Erythroblast (primary cell): ENCODE data around the gene MAP2K2.

Source experiments
- DNase-seq, 2 experiments: peaks; one replicate each; lab custom pipeline; 2025; lab: John Stamatoyannopoulos, UW
- GATA1 ChIP-seq: IDR thresholded peaks from 2 replicates; pipeline ENCODE4 v1.6.1; 2011; ENCODE audit warnings: low read depth, mild to moderate bottlenecking, control low read depth, low read length, moderate library complexity
- POLR2A ChIP-seq: IDR thresholded peaks from 2 replicates; pipeline ENCODE4 v1.6.1; 2011; ENCODE audit warnings: mild to moderate bottlenecking, low read length

MAP2K2 gene

DNA sequence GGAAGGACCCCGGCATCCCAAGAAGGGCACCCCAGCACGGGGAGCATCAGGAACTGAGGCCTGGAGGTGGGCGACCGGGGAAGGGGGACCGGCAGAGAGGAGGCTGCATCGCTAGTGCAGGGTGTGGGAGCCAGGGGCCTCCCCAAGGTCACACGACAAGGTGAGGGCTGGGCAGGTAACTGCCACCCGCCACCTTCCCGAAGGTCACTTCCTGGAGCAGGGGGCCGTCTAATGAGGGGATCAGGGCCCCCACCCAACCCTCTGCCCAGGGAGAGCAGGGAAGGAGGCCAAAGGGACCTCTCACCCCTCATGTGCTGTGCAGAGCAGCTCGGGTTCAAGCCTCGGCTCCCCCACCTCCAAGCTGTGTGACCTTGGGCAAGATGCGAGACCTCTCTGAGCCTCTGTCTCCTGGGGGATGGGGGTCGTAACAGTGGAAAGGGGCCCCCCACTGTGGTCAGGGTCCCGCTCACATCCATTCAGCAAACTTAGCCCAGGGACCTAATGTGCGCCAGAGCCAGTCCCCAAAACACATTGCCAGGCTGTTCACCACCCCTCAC is 63.2 kb downstream of the MAP2K2 start:
- DNase-seq, result no peak
- TF ChIP-seq POLR2A (no peak), GATA1 (no peak)

DNA sequence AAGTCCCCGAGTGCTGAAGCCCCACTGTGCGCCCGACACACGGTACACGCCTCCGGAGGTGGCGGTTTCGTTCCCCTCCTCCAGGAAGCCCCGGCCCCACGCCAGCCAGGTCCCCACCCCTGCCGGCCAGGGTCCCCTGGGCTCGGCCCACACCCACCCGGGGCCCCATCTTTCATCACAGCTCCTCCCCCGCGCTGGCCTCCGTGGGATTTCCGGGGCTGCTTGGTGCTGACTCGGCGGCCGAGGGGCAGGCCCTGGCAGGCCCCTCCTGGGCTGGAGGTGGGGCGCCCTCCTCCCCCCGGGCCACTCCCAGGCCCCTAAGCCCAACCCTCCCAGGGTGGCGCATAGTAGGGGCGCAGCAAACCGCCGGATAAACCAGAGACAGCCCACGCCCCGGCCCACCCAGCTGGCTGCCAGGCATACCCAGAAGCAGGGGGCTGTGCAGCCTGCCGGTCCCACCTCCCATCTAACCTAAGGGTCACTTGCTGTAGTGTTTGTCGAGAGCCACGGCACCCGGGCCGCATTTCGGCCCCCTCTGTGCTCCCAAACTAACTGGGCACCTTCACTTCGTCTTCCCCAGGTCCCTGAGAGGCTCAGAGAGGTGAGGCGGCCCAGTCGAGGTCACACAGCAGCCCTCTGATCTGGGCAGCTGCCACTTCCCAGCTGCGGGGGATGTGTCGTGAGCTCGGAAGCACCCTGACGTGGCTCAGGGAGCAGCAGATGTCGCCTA is 63.9 kb downstream of the MAP2K2 start:
- TF ChIP-seq POLR2A (no peak), GATA1 (no peak)
- no peak for DNase-seq

DNA sequence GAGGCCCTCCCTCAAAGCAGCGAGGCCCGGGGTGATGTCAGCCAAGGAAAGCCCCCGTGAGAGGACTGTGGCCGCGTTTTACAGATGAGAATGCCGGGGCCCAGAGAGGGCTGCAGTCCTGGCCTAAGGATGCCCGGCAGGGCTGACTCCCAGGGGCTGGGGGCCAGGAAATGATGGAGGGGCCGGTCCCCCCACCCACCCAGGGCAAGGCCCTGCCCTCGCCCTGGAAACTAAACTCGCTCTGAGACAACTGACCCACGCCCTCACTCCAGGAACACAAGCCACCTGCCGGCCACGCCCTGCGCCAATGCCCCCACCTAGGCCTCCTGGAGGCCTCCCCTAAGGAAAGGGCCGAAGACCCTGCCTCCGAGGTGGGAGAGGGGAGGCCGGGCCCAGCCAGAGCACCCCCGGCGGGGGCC is 64.5 kb downstream of the MAP2K2 start:
- no peak for TF ChIP-seq POLR2A
- TF ChIP-seq GATA1, result no peak
- DNase-seq, result no peak

DNA sequence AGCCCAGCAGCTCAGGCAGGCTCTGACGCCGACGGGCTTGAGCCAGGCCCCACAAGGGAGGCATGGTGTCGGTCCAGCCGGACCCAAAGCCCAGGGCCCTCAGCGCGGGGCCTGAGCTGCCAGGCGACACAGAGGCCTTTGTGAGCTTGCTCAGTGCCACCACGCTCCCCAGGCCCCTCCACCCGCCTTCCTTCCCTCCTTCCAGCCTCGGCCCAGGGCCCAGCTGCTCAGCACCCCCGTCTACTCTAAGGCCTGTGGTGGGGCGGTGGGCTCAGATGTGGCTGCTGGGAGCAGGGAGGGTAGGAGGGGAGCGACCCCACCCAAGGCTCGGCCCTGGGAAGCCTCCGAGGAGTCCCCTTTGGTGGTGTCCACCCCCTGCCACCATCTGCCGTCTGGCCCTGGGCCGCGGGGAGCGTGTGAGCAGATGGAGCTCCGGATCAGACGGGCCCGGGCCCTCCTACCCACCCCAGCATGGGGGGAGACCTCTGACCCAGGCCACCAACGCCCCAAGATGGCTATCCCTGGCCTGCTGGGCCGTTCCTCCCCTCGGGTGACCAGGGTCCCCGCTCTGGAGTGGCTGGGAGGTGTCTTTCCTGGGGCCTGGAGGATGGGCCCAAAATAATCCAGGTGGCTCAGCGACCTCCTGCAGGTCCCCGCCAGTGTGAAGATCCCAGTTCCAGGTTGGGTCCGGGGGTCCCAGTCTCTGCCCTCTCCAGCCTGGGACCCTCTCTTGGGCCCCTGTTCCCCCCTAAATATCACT is 65.0 kb downstream of the MAP2K2 start:
- TF ChIP-seq GATA1 (no peak), POLR2A (no peak)
- no peak for DNase-seq

DNA sequence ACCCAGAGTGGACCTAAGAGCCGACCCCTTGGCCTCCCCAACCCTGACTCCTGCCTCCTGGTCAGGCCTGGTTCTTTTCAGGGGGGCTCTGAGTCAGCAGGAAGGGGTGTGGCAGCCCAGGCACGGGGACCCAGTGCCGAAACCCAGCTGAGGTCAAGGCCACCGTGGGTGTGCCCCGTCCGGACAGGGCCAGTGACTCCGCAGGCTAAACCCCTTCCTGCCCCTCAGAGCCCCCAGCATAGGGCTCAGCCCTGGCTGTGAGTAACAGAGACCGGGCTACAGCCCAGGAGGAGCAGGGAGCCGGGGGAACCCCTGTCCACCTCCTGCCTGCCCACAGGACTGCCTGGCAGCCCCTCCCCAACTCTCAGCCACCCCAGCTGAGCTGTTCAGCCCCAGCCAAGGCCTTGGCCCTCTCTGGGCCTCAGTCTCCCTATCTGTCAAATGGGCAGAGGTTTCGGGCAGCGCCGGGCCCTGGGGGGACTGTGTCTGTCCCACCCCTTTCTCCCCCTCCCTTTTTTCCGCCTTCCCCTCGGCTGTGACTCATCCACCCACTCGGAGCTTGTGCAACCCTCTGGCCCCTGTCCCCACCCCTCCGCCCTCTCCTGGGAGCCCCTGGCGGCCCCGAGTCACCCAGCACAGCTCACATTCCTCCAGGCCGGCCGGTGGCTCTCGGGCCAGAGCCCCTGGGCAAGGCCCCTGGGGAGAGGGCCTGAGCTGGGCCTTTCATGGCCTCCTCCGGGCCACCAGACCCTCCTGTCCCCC is 65.8 kb downstream of the MAP2K2 start:
- TF ChIP-seq GATA1, result no peak
- no peak for TF ChIP-seq POLR2A
- peak; percentile 67 to 78 for DNase-seq

DNA sequence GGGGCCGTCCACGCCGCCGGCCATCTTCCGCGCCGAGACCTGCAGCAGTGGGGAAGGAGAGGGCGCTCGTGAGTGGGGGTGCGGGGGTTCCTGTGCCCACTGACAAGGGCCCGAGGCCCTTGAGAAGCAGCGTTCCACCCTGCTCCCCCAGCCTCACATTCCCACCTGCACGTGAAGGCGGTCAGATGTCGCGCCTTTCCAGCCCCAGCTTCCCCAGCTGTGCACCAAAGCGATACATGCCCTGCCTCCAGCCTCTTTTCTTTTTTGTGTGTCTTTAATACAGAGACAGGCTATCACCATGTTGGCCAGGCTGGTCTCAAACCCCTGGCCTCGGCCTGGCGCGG is 68.7 kb downstream of the MAP2K2 start:
- DNase-seq, result no peak
- TF ChIP-seq GATA1, result no peak
- no peak for TF ChIP-seq POLR2A

DNA sequence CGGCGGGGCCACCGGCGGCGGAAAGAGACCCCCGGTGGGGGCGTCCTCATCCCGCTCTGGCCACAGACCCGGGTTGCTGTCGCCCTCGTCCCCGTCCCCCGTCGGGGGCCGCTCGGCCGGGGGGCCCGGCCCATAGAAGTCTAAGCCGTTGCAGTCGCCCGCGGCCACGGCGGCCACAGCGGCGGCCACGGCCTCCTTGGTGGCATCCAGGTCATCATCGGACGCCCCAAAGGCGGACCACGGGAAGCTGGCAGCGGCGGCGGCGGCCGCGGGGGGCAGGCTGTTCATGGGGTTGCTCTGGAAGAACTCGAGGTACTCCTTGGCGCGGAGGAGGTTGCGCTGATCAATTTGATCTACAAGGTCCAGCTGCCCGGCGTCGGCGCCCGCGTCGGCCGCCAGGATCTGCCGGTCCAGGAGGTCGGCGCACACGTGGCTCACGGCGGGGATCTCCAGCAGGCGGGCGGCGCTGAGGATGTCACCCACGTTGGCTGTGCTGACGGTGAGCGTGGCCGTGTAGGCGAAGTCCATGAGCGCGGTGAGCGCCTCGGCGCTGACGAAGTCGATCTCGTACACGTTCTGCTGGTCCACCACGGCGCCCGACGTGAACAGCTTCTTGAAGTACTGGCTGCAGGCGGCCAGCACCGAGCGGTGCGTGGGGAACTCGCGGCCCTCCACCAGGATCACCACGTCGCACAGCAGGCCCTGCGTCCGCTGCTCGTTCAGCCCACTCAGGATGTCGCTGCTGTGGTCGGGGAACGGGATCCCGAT is 69.3 kb downstream of the MAP2K2 start:
- no peak for DNase-seq
- TF ChIP-seq GATA1 (no peak), POLR2A (no peak)

DNA sequence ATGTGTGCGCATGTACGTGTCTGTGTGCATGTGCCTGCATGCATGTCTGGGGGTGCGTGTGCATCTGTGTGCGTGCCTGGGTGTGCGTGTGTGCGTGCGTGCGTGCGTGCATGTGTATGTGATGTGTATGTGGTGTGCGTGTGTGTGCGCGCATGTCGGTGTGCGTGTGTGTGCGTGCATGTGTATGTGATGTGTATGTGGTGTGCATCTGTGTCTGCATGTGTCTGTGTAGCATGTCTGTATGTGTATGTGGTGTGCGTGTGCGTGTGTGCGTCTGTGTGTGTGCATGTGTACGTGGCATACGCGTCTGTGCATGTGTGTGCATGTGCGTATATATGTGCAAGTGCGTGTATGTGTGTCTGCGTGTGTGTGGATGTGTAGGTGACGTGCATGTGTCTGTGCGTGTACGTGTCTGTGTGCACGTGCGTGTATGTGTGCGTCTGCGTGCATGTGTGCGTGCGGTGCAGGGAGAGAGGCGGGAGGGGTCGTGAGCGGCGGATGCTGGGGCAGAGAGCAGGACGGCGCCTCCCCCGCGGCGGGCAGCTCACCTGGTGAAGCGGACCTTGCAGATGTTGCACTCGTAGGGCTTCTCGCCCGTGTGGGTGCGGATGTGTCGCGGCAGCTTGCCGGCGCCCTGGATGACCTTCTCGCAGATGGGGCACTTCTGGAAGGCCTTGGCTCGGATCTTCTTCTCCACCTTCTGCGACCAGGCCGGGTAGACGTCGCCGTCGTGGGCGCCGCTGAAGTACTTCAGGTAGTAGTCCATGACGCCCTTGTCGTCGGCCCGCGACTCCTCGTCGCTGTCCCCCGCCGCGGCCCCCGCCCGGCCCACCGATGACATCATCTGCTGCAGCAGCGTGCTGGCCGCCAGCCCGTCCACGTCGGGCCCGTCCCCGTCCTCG is 70.2 kb downstream of the MAP2K2 start:
- DNase-seq, result no peak
- TF ChIP-seq GATA1 (no peak), POLR2A (no peak)

DNA sequence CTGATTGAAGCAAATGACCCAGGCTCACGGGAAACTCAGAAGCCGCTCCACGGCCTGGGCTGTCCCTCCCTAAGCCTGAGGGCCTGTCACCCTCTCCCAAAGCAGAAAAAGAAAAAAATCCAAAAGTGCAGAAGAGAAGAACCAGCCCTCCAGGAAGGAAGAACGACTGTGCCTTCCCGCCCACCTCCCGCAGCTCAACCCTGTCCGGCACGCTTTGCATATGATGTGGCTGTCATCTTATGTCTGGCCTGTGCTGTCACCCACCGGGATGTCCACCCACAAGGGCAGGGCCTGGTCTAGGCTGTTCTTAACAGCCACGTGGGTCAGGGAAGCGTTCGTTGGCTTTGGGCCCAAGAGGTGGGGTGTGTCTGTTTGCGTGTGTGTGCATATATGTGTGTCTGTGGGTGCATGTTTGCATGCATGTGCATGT is 70.9 kb downstream of the MAP2K2 start:
- DNase-seq, result peak in 1 of 2 experiments; percentile 52

DNA sequence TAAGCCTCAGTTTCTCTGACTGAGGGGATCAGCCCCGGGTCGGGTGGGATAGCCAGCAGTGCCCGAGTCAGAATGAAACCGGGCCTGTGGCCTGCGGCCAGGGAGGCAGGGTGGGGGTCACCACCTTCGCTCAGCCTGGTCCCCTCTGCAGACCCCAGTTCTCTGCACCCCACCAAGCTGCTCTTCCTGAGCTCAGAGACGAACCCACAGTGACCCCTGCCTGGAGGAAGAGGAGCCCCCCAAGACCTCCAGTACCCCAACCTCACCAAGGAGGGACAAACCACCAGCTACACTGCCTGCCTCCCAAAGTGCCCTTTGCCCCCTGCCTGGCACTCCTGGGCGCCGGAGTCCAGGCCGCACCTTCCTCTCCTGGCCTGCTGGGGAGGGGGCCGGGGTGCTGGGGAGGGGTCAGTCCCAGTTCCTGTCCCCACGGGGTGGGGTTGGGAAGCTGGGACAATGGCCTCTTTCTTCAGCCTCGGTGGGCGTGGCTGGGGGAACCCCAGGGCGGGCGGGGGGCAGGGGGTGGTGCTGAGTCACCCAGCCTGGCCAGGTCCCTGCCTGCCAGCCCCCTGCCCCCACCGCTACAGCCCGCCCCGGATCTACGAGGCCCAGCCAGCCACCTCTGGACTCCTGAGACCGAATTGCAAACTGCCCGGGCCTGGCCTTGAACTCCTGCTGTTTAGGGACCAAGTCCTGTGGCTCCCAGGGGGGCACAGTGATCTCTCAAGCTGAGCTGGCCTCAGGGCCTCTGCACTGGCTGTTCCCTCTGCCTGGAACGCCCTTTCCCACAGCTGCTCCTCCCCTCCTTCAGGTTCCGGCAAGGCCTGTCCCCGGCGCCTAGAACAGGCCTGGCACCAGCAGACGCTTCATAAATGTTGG is 71.6 kb downstream of the MAP2K2 start:
- DNase-seq, result no peak
- TF ChIP-seq POLR2A (no peak), GATA1 (no peak)

More for the DNA sequence above, 70.9 kb downstream of the MAP2K2 start:
- TF ChIP-seq GATA1 (no peak), POLR2A (no peak)
